Ovary (tissue), 3 donors: ENCODE data around the gene PRM2.

Source experiments
- CTCF ChIP-seq, 3 donors: fragments of 450-650 bp in 2 of 3; fragments of 200-600 bp in 1 of 3; IDR thresholded peaks; one replicate each; pipeline versions ENCODE4 v1.5.1 to v1.8.0; 2016 to 2022; ENCODE audit warnings: antibody characterized with exemption in 3 of 3, mild to moderate bottlenecking in 1 of 3
- EP300 ChIP-seq: sonication (generic); formaldehyde crosslinking; IDR thresholded peaks from one replicate; pipeline ENCODE4 v1.6.1; 2017; ENCODE audit warnings: antibody characterized with exemption
- POLR2A ChIP-seq: fragments of 450-650 bp; IDR thresholded peaks from one replicate; pipeline ENCODE4 v1.6.1; 2017; ENCODE audit warnings: antibody characterized with exemption, mild to moderate bottlenecking, moderate library complexity
- donor health status: DM: no; HTN: no; CAD: no.

GRCh38 chr16:11262915-11263314 lies 13.4 kb downstream of the PRM2 start:
- TF ChIP-seq CTCF (IDR thresholded peaks at IDR 0.05) (no peak), POLR2A (no peak), EP300 (no peak)
